Effector memory CD4-positive, alpha-beta T cell (primary cell): ENCODE results near the gene ENSA.
"Not testable (repeated sequence)": the region's sequence is repeated elsewhere in the genome, so short reads cannot be mapped to it uniquely, and the experiment has no call there.

Experiments used
- DNase-seq, 3 donors: peaks; one replicate each; pipeline ENCODE4 v3.0.0-alpha.2; 2020
- H3K27ac ChIP-seq: 2 replicates; pipeline ENCODE4 v1.7.0; 2013; ENCODE audit warnings: mild to moderate bottlenecking, low read length, moderate library complexity; ENCODE audit not compliant: insufficient read depth, poor library complexity, severe bottlenecking
- H3K27me3 ChIP-seq: replicated peaks from 2 replicates; pipeline ENCODE4 v1.7.0; 2013; ENCODE audit warnings: mild to moderate bottlenecking, low read length; ENCODE audit not compliant: insufficient read depth, control insufficient read depth, poor library complexity, severe bottlenecking
- H3K36me3 ChIP-seq: 2 replicates; pipeline ENCODE4 v1.7.0; 2013; ENCODE audit warnings: mild to moderate bottlenecking, low read length, moderate library complexity; ENCODE audit not compliant: control insufficient read depth, insufficient read depth
- H3K4me1 ChIP-seq: 2 replicates; pipeline ENCODE4 v1.7.0; 2013; ENCODE audit warnings: low read length, mild to moderate bottlenecking; ENCODE audit not compliant: control insufficient read depth, insufficient read depth, poor library complexity, severe bottlenecking
- H3K4me3 ChIP-seq: 2 replicates; pipeline ENCODE4 v1.7.0; 2013; ENCODE audit warnings: low read length, low read depth, mild to moderate bottlenecking; ENCODE audit not compliant: insufficient read depth, poor library complexity, severe bottlenecking
- H3K9me3 ChIP-seq: 2 replicates; pipeline ENCODE4 v1.7.0; 2013; ENCODE audit warnings: mild to moderate bottlenecking, low read length, moderate library complexity; ENCODE audit not compliant: control insufficient read depth
- total RNA-seq, 3 donors: gene quantifications; one replicate each; lab custom pipeline; 2026; lab: John Stamatoyannopoulos, UW

Gene ENSA
- total RNA-seq: 134 to 163 (median 136) reads per million in 3 donors

- DNase-seq: peak; percentile 92 to 97 (median 95)
- Histone ChIP-seq H3K27ac (peak within 1 kb of the TSS; percentile 96), H3K4me1 (peaks cover 14% of the 10 kb centered on the region), H3K36me3 (peaks cover 30% of the 10 kb centered on the region), H3K4me3 (peak within 1 kb of the TSS; percentile 72), H3K9me3 (no peaks in the 10 kb centered on the region), H3K27me3 (no peaks in the 10 kb centered on the region)
Measured at GRCh38 chr1:150629115-150629928, at the start of gene ENSA. Gene ENSA (minus strand): TSS chr1:150629612. CDS start chr1:150629470, 142 bp downstream.

- Histone ChIP-seq H3K9me3 (no peaks in the 10 kb centered on the region), H3K27me3 (no peaks in the 10 kb centered on the region), H3K36me3 (no peaks in the 10 kb centered on the region), H3K4me1 (no peaks in the 10 kb centered on the region), H3K27ac (no peak overlapping the region), H3K4me3 (no peak overlapping the region)
- DNase-seq: no peak
Measured at GRCh38 chr1:150678988-150679387, 49.6 kb upstream of the ENSA start.

GRCh38 chr1:150674881-150675280 is 45.5 kb upstream of the ENSA start:
- Histone ChIP-seq H3K27ac (no peak overlapping the region), H3K27me3 (no peaks in the 10 kb centered on the region), H3K4me1 (no peaks in the 10 kb centered on the region), H3K36me3 (no peaks in the 10 kb centered on the region), H3K4me3 (no peak overlapping the region), H3K9me3 (no peaks in the 10 kb centered on the region)
- DNase-seq: no peak

- no peaks in the 10 kb centered on the region for H3K27me3 ChIP-seq
- H3K9me3 ChIP-seq: no peaks in the 10 kb centered on the region
- H3K27ac ChIP-seq: no peak overlapping the region
- peaks cover 13% of the 10 kb centered on the region for H3K36me3 ChIP-seq
- no peaks in the 10 kb centered on the region for H3K4me1 ChIP-seq
- no peak overlapping the region for H3K4me3 ChIP-seq
- DNase-seq: no peak
Measured at GRCh38 chr1:150663321-150663720, 33.9 kb upstream of the ENSA start.

GRCh38 chr1:150662811-150663210 is 33.4 kb upstream of the ENSA start:
- Histone ChIP-seq H3K36me3 (peaks cover 13% of the 10 kb centered on the region), H3K27me3 (no peaks in the 10 kb centered on the region), H3K9me3 (no peaks in the 10 kb centered on the region), H3K4me1 (no peaks in the 10 kb centered on the region), H3K4me3 (no peak overlapping the region), H3K27ac (no peak overlapping the region)
- DNase-seq: no peak

- Histone ChIP-seq H3K27ac (no peak overlapping the region), H3K9me3 (no peaks in the 10 kb centered on the region), H3K27me3 (no peaks in the 10 kb centered on the region), H3K4me3 (no peak overlapping the region), H3K36me3 (peaks cover 13% of the 10 kb centered on the region), H3K4me1 (no peaks in the 10 kb centered on the region)
- no peak for DNase-seq
Measured at GRCh38 chr1:150661156-150661555, 31.7 kb upstream of the ENSA start.

- no peak overlapping the region for H3K4me3 ChIP-seq
- no peaks in the 10 kb centered on the region for H3K4me1 ChIP-seq
- peaks cover 13% of the 10 kb centered on the region for H3K36me3 ChIP-seq
- H3K9me3 ChIP-seq: no peaks in the 10 kb centered on the region
- DNase-seq: no peak
- no peak overlapping the region for H3K27ac ChIP-seq
- no peaks in the 10 kb centered on the region for H3K27me3 ChIP-seq
Measured at GRCh38 chr1:150660584-150660983, 31.2 kb upstream of the ENSA start.

- not testable (repeated sequence) for DNase-seq, H3K27me3 ChIP-seq, H3K36me3 ChIP-seq, H3K4me1 ChIP-seq, H3K27ac ChIP-seq, H3K9me3 ChIP-seq, H3K4me3 ChIP-seq
Measured at GRCh38 chr1:150657064-150657463, 27.7 kb upstream of the ENSA start.

- DNase-seq, H3K27me3 ChIP-seq: not testable (repeated sequence)
Measured at GRCh38 chr1:150654635-150655034, 25.2 kb upstream of the ENSA start.

GRCh38 chr1:150650193-150650592 is 20.8 kb upstream of the ENSA start:
- DNase-seq: no peak
- Histone ChIP-seq H3K27ac (no peak overlapping the region), H3K4me1 (no peaks in the 10 kb centered on the region), H3K36me3 (peaks cover 25% of the 10 kb centered on the region), H3K27me3 (no peaks in the 10 kb centered on the region), H3K4me3 (no peak overlapping the region), H3K9me3 (no peaks in the 10 kb centered on the region)

More at GRCh38 chr1:150654635-150655034, 25.2 kb upstream of the ENSA start:
- not testable (repeated sequence) for H3K27ac ChIP-seq, H3K9me3 ChIP-seq, H3K36me3 ChIP-seq, H3K4me3 ChIP-seq, H3K4me1 ChIP-seq
